NCI-H2196 treated with DMSO at 0.1 percent for 48 hours (cell line): ENCODE results near the gene NT5C3B.
A peak's percentile ranks its signal among the peaks of the same experiment; 100 is the strongest.

Experiments
- DNase-seq: peaks from one replicate; lab custom pipeline; 2025; ENCODE audit not compliant: unreplicated experiment; lab: John Stamatoyannopoulos, UW

Gene NT5C3B

DNA sequence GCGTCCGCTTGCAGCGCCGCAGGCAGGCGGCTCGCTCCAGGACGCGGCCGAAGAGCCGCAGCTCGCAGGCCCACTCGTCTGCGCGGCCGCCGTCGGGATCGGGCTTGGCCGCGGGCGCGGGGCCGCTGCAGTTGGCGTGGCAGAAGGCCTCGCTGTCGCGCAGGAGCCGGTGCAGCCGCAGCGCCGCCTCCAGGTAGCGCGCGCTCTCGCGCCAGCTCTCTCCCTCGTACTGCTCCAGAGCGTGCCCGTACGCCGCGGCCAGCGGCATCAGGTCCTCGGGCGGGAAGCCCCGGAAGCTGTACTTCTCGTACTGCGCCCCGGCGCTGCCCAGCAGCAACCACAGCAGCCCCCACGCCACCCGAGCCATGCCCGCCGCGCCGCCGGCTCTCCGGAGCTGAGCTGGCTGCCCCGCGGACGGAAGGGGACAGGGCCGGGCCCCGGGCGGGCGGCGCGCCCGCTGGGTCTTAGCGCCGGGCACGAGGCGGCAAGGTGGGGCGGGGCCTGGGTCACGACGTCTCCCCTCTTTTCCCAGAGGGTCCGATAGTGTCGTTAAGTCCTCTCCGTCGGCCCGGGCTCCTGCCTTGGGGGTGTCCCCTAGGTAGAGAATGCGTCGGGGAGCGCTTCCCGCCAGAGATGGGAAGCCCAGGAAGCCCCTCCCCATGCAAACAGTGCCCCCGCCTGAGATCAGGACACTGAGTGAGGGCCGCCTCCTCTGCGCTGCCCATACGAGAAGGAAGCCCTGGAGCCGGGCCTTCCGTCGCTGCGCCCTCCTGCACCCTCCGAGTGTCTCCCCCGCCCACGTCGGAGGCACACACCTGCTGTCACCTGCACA lies 24.3 kb downstream of the NT5C3B start, which contains the start of gene P3H4:
Gene P3H4 (minus strand): TSS at position 401 of the 832 bp plus-strand sequence. CDS start 34 bp downstream, at position 367.
- DNase-seq: peak; percentile 30

DNA sequence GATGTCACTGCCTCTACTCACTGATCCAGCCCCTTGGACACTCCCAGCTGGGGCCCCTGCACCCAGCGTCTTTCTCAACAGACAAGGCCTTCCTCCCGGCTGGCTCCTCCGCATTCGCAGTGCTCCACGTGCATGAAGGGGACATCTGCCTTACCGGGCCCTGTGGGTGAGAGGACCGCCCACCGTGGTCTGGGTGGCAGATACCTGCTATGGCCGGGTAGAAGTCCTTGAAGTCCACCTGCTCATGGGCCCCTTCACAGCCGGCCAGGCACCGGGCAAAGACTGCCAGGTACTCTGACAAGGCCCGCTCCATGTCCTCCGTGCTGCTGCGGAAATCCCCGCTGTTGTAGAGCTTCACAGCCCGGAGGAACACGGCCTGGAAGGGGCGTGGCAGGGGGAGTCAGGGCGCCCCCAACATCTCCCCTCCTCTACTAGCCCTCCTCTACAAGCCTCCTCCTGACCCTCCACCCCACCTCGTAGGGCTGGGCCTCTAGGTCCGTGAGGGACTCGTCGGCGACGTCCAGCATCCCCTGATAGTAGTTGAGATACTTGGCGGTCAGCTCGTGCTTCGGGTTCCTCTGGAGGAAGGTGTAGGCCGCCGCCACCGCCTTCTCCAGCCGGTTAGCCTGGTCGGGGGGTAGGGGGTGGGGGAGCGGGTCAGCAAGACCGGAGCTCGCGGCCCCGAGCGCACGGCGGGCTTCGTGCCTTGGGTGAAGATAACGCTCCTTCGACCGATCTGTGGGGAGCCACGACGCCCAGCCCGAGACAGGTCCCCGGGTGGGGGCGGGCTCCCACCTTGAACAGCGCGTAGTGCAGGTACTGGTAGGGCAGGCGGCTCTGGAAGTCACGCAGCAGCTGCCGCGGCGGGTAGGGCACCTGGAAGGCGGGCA lies 25.1 kb downstream of the NT5C3B start:
- no peak for DNase-seq

DNA sequence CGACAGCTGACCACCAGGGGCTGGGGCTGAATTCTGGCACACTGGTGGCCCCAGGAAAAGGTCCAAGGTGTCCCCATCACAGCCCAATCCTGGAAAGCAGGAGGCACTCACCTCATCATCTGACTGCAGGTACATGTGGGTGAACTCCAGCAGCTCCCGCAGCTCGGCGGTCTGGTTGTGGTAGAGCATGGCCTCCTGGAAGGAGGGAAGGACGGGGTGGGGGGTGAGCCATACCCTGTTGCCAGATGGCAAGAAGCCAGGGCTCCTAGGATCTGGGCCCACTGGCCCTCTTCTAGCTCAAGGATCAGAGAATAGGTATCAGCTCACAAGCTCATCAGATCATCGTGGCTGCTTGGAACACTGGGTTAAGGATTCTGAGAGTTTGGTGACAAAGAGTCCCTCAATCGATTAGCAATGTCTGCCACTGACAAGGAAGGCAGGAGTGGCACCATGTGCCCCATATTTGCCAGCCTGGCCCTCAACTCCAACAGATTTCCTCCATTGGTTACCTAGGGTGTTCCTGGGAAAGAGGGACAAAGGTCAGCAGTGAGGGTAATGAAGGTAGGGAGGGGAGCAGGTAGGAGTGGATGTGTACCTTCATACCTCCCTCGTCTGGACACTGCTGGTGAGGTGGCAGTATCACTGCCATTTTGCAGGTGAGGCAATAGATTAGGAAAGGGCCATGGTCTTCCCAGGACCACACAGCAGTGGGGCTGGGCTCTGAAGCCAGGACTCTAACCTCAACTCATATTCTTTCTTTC lies 29.2 kb downstream of the NT5C3B start:
- no peak for DNase-seq

DNA sequence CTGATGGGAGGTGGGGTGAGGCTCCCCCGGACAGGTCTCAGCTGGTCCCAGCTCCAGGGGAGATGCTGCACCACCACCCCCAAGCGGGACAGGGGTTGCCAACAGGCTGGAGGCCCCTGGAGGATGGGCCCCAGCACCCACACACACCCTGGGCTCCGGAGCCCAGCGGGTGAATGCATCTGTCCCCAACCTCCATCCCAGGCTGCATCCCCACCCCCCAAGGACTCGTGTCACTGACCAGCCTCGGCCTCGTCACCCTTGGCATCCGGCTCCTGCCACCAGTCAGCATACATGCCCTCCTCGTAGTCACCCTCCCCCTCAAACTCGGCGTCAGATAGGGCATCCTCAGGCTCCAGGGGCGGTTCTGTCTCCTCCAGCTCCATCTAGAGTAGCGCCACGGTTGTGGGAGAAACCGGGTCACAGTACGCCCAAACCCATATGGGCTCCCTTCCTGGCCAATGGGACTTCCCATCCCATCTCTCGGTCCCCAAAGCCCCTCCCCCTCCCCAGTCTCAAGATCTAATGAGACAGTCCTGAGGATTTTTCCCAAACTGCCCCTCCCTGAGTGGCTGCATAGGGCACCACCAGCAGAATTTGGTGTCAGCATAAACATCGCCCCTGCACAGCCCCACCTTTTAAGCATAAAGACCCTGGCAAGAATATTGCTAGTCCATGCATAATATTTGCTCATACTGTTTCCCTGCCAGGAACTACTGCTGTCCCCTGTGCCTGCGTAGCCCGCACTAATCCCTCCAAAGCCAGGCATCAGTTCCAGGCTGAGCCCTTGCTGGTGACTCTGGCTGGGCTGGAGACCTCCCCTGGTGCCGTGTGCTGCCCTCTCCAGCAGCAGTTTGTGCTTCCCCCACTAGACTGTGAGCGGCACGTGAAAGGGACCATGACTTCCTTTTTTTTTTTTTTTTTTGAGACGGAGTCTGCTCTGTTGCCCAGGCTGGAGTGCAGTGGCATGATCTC lies 32.7 kb downstream of the NT5C3B start:
- no peak for DNase-seq

DNA sequence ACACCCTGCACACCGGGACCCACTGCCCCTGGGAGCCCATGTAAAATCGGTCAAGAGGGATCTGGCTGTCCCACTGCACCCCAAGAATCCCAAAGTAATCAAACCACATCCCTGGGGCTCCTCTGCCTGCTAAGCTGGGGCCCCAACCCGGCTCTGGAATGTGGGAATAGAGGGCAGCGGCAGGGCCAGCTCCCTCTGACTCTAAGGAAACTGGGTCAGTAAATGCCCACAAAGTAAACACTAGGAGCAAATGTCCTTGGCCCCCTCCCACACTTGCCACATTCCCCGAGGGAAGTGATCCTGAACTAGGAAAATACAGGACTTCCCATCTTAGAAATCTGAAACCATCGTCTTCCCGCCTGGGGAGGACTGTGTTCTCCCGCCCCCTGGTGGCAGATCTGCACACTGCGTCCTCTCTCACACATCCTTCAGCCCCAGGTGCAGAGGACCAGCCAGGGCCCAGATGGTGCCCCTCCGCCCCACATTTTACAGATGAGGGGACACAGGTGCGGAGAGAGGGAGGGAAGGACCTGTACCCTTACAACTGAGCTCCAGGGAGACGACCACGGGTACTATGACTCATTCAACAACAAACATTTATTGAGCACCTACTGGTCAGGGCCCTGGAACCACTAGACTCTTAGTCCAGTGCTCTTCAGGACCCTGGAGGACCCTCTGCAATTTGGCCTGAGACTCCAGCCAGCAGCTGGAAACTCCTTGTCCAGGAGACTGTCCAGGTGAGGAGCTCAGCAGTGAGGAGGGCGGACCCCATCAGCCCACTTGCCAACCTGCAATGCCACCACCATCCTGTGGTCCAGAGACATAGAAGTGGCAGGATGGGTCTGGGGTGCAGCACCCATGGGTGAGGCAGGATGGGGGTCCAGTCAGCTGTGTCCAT lies 34.4 kb downstream of the NT5C3B start:
- peak; percentile 21 for DNase-seq

DNA sequence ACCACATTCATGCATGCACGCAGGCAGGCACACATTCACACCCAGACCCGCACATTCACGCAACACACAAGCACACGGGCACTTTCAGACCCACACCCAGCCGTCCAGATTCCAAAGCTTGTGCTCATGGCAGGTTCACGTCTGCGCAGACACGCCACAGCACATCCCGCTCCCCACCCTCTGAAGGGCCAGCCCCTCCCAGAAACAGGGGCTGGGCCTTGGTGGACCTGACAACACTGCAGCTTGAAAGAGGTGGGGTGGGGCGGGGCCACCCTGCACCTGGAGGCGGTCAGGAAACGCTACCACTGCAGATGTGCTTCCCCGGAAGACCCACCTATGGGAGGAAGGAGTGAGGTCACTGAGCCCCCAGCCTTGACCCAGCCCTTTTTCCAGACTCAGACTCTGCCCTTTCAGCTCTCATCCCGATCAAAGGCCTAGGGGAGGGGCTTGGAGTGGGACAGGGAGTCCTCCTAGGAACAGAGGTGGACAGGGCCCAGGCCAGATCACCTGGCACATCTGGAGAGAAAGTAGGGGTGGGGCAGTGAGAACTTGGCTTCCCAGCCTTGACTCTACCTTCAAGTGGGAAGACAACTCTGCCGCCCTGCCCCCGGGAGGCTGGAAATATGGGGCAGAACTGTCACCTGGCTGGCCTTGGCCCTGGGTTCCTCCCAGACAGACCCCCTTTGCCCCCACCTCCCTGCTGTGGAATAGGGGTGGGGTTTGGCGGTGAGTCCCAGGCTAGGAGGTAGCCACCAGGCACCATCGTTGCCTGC lies 35.2 kb downstream of the NT5C3B start:
- DNase-seq: no peak

DNA sequence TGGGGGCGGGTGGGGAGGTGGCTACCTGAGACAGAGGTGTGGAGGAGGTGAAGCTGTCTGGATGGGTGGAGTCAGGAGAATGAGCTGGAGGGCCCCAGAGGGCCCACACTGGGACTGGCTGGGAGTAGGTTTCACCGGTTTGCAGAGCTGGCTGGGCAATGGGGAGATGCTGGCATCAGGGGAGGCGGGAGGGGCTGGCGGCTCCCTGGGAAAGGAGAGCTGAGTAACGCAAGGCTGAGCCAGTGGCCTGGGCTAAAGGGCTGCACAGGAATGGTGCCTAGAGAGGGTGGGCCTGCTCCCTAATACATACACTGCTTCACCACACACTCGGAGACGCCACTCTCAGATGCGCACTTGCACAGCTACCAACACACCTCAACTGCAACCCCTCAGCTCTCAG lies 36.7 kb downstream of the NT5C3B start:
- no peak for DNase-seq

DNA sequence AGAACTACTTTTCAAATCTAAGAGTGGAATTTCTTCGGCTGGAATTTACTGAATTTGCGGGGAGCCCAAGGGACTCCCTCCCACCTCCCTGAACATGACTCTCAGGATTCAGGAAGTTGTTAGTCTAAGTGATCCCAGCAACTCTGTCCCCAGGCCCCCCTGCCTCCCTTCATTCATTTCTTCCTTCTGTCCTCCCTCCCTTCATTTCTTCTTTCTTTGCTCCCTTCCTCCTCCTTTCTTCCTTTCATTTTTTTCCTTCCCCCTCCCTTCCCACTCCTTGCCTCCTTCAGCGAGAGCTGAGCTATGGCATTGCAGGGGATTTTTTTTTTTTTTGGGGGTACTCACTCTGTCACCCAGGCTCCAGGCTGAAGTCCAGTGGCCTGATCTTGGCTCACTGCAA lies 38.7 kb downstream of the NT5C3B start:
- DNase-seq: no peak

DNA sequence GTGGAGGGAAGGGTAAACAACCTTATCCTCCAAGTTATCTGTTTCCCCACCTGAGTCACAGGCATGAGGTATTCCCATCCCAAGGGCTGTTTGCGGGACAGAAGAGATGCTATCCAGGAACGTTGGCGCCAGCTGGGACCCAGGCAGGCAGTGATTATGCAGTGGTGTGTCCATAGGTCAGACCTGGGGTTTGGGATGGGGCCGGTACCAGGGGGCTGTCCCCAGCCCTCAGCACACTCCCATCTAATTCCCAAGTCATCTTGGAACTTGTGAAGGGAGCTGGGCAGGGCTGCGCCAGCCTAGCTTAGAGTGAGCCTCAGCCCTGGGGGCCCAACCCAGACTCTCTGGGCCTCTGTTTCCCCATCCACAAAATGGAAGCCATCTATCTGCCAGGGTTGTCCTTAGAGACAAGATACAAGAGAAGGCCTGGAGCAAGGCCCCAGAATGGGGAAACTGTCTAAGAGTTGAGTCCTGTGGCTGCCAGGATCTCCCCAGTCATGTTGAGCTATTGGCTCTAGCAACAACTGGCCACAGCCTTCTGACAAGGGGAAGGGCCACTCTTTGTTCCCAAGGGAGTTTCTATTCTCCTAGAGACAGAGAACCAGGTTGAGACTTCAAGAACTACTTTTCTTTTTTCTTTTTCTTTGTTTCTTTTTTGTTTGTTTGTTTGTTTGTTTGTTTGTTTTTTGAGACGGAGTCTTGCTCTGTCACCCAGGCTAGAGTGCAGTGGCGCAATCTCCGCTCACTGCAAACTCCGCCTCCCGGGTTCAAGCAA lies 39.7 kb downstream of the NT5C3B start:
- no peak for DNase-seq

DNA sequence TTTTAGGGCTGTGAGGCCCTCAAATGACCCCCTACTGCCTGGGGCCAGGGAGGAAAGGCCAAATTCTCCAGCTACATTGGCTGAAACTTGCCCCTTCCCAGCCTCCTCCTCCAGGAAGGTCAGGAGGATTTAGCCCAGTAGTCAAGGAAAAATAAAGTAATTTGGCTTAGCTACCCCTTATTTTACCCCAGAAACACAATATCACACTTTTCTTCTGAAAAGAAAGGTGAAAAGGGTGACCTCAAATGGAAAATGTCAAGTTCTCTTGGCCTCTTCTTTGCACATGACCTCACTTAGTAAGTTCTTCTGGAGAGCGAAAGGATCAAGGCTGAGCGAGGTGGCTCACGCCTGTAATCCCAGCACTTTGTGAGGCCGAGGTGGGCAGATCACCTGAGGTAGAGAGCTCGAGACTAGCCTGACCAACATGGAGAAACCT lies 41.5 kb downstream of the NT5C3B start:
- DNase-seq: no peak

DNA sequence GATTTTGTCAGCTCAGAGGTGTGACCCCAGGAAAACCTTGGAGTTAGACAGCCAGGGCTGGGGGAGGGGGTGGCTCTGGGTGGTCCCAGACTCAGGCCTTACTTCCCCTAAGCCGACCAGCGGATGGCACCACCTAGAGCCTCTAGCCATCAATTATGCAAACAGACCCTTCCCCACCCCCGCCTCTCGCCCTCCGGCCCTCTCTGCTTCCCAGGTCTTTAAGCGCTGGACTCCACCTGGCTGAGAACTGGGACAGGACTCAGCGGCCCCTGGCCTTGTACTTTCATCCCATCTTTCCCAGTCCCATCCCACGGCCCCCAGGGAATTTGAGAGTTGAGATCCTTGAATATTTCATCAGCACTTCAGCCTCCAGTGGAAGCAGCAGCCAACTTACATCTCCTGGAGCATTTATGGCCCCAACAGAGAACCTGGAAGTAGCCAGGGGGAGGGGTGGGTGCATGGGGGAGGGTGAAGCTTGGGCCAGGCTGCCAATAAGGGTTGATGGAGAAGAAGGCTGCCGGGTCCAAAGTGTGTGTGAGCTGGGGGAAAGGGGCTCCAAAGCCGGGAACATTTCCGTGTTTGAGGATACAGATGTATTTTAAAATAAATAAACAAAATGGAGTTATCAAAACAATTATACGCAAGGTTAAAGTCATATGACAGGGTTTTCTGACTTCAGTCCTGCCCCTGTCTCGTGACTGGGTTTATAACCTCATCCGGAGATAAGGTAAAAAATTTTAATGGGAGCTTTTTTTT lies 42.1 kb downstream of the NT5C3B start:
- DNase-seq: no peak

DNA sequence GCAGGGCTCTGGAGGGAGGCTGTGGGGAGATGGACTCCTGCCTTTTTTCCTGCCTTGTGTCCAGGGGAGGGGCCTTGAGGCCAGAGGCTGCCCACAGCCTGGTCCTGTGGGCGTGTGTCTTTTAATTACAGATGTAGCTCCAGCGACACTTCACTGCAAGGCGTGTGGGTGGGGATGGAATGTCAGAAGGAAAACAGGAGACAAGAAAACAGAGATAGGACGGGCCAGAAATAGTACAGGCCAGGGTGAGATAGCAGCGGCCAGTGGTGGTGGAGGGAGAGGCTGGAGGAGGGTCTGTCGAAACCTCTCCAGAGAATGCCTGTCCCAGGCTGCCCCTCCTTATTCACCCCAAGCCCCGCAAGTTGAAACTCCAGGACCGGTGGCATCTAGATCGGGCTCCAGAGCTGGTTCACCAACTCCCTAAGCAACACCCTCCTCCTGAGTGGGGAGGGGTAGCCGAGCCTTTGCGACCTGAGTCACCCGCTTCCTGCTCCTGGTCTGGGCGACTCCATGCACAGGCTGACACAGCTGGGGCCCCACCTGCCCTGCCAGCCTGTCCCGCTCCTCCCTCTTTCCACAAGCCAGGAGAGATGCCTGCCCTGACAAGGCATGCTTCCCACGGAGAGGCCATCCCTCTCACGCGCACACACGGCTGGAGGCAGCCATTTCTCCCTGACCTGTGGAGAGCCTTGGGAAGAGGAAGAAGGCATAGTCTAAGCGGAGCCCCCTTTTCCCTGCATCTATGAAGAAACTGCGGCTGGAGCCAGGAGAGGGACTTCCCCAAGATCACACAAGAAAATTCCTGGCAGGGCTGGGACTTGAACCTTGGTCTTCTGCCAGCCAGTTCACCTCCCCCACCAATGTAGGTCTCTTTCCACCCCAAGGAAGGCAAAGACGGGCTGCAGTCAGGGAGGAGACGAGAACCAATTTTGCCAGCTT lies 42.9 kb downstream of the NT5C3B start:
- no peak for DNase-seq

DNA sequence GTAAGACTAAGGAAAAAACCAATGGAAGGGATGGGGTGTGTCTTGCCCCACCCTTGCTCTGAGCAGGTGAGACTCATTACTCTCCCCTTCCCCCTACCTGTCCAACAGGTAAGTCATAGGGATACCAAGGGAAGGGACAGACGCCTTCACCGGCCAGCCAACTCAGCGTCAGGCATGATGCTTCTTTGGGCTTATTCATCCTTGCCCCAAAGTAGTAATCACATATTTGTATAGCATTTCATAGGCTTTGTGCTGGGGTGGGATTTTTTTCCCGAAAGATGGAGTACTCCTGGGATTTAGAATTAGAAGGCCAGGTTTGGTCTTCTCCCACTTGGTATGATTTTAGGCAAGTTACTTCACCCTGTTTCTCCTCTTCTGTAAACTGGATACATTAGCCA lies 49.0 kb downstream of the NT5C3B start:
- DNase-seq: no peak

DNA sequence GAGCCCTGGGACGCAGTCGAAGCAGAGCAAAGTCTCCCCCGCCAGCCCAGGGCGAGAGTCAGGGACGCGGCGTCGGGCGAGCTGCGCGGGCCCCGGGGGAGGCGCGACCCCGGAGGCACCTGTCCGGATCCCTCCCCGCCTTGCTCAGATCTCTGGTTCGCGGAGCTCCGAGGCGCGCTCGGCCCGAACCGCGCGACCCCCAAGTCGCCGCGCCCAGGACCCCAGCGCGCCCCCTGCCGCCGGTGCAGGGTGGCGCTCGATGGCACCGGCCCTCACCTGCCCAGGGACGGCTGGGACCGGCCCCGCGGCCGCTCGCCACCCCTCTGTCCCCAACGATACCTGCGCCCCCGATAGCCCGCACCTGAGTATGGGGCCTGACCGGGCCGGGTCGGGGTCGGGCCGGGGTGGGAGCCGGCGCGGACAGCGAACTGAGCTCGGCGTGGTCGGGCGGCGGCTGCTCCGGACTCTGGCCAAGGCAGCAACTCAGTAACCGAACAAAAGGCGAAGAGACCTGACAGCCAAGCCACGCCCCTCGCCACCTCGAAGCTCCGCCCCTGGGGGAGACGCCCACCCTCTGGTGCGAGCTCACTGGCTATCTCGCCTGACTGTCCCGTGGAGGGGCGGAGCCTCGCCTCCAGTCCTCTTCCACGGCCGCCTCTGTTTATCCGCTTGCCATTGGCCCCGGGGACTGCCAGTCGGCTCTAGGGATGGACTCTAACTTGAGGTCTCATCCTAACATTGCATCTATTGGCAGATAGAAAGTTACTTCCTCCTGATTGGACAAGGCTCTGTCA lies 49.6 kb downstream of the NT5C3B start, which contains the start of gene JUP:
Gene JUP (minus strand): TSS at position 485 of the 794 bp plus-strand sequence. CDS start 14,857 bp downstream, outside the sequence.
- peak; percentile 93 for DNase-seq

DNA sequence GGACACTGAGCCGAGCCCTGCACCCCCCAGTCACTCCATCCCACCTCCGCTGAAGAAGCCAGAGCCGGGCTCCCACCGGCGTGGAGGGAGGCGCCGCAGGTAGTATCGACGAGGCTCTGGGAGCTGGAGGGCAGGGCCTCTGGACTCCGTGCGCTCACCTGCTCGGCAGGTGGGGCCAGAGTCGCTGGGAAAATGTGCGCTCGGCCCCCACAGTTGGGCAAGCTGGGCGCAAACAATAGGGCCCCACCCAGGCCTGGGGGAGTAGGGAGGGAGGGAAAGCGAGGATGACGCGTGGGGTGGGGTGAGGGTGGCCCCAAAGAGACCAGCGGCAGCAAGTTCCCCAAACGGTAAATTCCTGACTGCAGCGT lies 50.2 kb downstream of the NT5C3B start:
- no peak for DNase-seq
